Stimulated activated CD8-positive, alpha-beta memory T cell treated with anti-CD3 and anti-CD28 coated beads, Interleukin-15, amount 100 ng/mL, for 4 hours (primary cell): ENCODE results near the gene CGN.

Experiments used
- DNase-seq, 2 donors: peaks; one replicate each; pipeline ENCODE4 v3.0.0-alpha.2; 2020; ENCODE audit warnings: low read depth in 2 of 2

CGN gene

DNA sequence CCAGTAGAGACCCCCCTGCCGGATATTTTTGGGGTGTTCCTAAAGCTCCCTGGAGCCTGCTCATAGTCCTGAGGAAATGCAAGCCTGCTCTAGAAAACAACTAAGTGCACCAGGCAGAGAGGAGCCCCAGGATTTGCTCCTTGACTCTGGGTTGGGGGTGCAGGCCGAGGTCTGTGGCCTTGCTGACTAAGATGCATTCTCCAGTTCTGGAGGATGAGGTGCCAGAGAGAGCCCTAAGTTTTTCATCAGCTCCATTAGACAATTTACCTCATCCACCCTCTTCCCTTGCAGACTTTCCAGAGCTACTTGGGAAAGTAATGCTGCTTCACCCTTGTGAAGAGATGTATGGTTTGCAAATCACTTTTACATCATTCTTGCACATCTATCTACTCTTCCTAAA is 38.0 kb downstream of the CGN start:
- no peak for DNase-seq

GRCh38 chr1:151553659-151554058 is 42.5 kb downstream of the CGN start:
- no peak for DNase-seq

DNA sequence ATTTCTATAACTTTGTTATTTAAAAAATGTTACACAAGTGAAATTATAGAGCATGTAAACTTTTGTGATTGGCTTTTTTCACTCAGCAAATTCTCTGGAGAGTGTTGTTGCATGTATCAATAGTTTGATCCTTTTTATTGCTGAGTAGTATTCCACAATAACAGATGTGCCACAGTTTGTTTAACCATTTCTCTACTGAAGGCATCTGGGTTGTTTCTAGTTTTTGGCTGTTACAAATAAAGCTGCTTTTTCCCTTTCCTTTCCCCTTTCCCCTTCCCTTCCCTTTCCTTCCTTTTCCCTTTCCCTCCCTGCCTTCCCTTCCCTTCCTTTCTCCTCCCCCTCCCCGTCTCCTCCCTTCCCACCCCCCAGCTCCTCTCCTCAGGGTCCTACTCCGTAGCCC is 44.9 kb downstream of the CGN start:
- no peak for DNase-seq

GRCh38 chr1:151562661-151563060 is 51.5 kb downstream of the CGN start:
- DNase-seq, result no peak

DNA sequence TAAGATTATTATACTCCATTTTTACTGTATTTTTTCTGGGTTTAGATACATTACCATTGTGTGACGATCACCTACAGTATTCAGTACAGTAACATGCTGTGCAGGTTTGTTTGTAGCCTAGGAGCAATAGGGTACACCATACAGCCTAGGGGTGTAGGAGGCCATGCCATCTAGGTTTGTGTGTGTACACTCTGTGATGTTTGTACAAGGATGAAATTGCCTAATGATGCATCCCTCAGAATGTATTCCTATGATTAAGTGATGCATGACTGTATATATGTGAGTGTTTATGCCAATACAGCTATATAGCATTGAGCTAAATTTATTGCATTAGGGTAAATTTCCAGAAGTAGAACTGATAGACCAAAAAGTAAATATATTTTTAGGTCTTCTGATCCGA is 52.2 kb downstream of the CGN start:
- DNase-seq, result no peak

DNA sequence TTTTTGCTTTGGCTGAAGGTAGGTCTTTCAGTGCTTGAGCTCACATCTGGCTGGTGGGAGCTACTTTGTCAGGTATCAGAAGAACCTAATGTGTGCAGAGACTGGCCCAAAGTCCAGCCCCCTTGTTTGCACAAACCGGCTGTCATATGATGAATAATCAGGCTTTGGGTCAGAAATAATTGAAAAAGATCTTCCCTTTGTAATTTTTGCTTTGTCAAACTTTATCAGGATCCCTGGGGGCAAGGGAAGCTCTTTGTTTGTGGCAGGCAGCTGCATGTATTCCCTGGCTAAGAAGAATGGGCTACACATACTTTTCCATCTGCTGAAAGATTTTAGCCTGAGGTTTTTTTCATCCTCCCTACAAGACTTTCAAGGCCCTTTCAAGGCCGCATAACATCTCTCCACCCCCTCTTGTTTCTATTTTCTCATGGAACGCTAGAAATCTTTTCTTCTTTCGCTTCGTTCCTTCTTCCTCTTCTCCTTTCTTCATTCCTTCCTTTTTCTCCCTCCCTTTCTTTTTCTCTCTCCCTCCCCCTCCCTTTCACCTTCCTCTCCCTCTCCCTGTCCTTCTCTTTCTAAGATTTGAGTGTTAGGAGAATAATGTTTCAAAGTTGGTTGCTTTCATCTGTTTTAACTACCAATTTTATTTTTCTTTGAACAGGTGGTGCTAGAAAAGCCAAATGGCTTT is 54.5 kb downstream of the CGN start:
- DNase-seq, result no peak

- peak in 1 of 2 donors; percentile 9 for DNase-seq
Measured at GRCh38 chr1:151568626-151569088, 57.5 kb downstream of the CGN start.

DNA sequence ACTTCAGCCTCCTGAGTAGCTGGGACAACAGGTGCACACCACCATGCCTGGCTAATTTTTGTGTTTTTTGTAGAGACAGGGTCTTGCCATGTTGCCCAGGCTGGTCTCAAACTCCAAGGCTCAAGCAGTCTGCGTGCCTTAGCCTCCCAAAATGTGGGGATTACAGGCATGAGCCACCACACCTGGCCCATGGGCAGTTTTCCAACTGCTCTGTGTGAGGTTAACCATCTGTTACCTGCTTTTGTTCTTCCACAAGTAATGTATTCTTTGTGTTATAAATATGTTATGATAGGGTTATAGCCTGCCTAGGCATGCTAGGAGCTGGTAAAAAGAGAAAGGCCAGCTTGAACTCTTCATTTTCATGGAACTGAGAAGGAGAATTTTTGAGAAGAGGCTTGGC is 59.6 kb downstream of the CGN start:
- DNase-seq, result no peak

GRCh38 chr1:151574575-151575529 is 63.7 kb downstream of the CGN start:
- DNase-seq, result no peak

- DNase-seq, result no peak
Measured at GRCh38 chr1:151577173-151577572, 66.0 kb downstream of the CGN start.

DNA sequence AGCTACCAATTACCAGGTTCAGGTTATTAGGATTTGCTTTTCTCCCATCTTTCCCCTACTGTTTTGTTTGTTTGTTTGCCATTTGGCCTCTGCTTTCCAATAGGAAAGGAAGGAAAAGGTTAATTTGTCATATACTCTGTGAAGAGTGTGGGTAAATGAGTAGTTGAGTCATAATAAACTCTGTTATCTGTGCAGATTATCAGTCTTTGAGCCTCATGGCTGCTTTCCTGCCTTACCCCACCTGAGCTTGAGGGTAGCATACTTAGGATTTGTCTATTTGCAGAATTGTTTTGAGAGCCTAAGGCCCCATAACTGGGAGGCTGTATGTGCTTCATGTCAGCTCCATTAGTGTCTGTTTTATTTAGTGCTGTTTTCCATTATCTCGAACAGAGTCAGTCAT is 67.8 kb downstream of the CGN start:
- no peak for DNase-seq

DNA sequence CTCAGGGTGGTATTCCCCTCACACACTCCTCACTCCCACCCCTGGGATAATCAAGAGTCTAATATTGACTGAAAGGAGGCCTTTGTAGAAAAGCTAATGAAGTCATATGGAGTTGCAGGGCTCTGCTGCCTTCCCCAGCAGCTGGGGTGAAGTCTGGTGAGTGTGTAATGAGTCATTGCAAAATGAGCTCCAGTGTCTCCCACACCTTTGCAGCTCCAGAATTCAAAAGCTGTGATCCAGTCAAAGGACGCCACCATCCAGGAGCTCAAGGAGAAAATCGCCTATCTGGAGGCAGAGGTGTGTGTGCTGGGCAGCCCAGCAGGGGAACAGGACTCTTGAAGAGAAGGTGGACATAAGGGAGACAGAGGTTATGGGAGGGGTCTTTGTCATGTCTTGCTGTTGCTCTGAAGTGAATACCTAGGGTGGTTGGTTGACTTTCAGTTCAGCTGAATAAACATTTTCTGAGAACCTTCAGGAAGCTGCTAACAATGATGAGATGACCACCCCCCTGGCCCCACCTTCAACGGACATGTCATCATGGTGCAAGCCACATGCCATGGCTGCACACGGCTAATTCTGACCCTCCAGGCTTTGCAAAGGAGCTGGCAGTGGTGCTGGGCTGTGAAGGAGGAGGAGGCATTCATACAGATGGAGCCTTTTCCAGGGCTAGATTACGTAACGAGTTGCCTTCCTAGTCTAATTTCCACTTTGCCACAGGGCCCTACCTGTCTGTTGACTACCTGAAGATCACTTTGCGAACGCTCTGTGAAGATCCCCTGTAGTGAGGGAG is 68.4 kb downstream of the CGN start:
- DNase-seq, result no peak

GRCh38 chr1:151581451-151581850 is 70.3 kb downstream of the CGN start:
- no peak for DNase-seq

DNA sequence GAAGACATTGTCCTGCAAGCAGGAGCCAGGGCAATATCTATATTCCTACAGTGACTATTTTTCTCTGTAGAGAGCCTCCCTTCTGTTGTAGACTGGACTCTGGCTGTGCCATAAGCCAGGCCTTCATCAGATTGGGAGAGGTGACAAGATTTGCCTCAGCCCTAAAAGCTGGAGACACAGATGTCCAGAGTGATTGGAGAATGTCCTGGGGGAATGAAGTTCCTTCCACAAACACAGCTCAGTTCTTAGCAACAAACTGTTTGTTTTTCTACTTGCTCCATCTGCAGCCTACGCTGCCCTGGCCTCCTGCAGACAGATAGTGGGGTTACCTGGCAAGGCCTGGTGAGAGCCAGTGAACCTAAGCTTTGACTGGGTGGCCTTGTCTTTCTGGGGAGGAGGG is 70.7 kb downstream of the CGN start:
- DNase-seq, result no peak

DNA sequence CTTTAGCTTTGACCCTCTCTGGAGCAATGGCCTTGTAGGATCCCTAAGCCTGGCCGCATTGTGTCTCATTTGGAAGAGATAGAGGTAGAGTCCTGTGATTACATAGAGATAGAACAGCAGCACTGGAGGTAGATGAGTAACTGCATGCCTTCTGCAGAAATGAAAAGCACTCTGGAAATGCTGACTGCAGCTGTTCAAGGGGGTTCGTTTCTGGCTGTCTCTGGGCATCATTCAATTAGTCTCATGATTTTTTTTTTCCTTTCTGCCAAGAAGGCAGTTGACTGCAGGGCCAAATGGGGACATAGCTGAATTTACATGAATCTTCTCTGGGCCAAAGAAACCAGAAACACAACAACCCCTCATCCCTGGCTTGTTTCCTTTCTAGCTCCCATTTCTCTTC is 72.6 kb downstream of the CGN start:
- DNase-seq, result no peak

GRCh38 chr1:151584278-151584677 is 73.1 kb downstream of the CGN start:
- DNase-seq, result no peak

GRCh38 chr1:151584780-151585179 is 73.6 kb downstream of the CGN start:
- DNase-seq, result no peak

- DNase-seq, result no peak
Measured at GRCh38 chr1:151585622-151586021, 74.4 kb downstream of the CGN start.
